HL-60 (cell line): ENCODE results near the gene PRR5.

ENCODE experiments used
- POLR2AphosphoS5 ChIP-seq: IDR thresholded peaks from 2 replicates; pipeline ENCODE4 v1.6.1; 2012; ENCODE audit warnings: low read depth
- REST ChIP-seq: IDR thresholded peaks from 2 replicates; pipeline ENCODE4 v1.6.1; 2012; ENCODE audit warnings: low read depth; ENCODE audit not compliant: insufficient replicate concordance

- TF ChIP-seq POLR2AphosphoS5 (no peak), REST (no peak)
Observed at GRCh38 chr22:44659140-44659539, 42.9 kb upstream of the PRR5 start.
